DMS 273 treated with DMSO at 0.1 percent for 48 hours (cell line): ENCODE results near the gene NSRP1.
"Not testable (repeated sequence)": the region's sequence is repeated elsewhere in the genome, so short reads cannot be mapped to it uniquely, and the experiment has no call there.

ENCODE experiments used
- DNase-seq: peaks from one replicate; lab custom pipeline; 2025; lab: John Stamatoyannopoulos, UW

The NSRP1 gene

GRCh38 chr17:30186761-30187160 lies 70.1 kb downstream of the NSRP1 start:
- no peak for DNase-seq

GRCh38 chr17:30187573-30187972 lies 71.0 kb downstream of the NSRP1 start:
- DNase-seq: no peak

GRCh38 chr17:30188211-30188939 lies 71.8 kb downstream of the NSRP1 start:
- DNase-seq: no peak

- DNase-seq: no peak
Measured at GRCh38 chr17:30191072-30191471, 74.5 kb downstream of the NSRP1 start.

- DNase-seq: no peak
Measured at GRCh38 chr17:30196504-30196903, 79.9 kb downstream of the NSRP1 start.

- no peak for DNase-seq
Measured at GRCh38 chr17:30197416-30197815, 80.8 kb downstream of the NSRP1 start.

GRCh38 chr17:30199600-30199999 lies 83.0 kb downstream of the NSRP1 start:
- no peak for DNase-seq

GRCh38 chr17:30200106-30200505 lies 83.5 kb downstream of the NSRP1 start:
- DNase-seq: no peak

GRCh38 chr17:30200656-30201055 lies 84.0 kb downstream of the NSRP1 start:
- DNase-seq: not testable (repeated sequence)

GRCh38 chr17:30203471-30203981 lies 86.9 kb downstream of the NSRP1 start:
- DNase-seq: no peak

- DNase-seq: no peak
Measured at GRCh38 chr17:30207655-30208054, 91.0 kb downstream of the NSRP1 start.

- DNase-seq: no peak
Measured at GRCh38 chr17:30208214-30208613, 91.6 kb downstream of the NSRP1 start.

- no peak for DNase-seq
Measured at GRCh38 chr17:30209930-30210329, 93.3 kb downstream of the NSRP1 start.

- DNase-seq: no peak
Measured at GRCh38 chr17:30210366-30210765, 93.8 kb downstream of the NSRP1 start.

GRCh38 chr17:30210901-30211300 lies 94.3 kb downstream of the NSRP1 start:
- DNase-seq: no peak

GRCh38 chr17:30211371-30211770 lies 94.8 kb downstream of the NSRP1 start:
- DNase-seq: no peak

GRCh38 chr17:30212750-30213149 lies 96.1 kb downstream of the NSRP1 start:
- no peak for DNase-seq

GRCh38 chr17:30217054-30217453 lies 100.4 kb downstream of the NSRP1 start:
- DNase-seq: no peak

GRCh38 chr17:30217746-30218245 lies 101.2 kb downstream of the NSRP1 start:
- DNase-seq: no peak

- DNase-seq: no peak
Measured at GRCh38 chr17:30218799-30219198, 102.2 kb downstream of the NSRP1 start.

GRCh38 chr17:30219315-30219714 lies 102.7 kb downstream of the NSRP1 start:
- no peak for DNase-seq

GRCh38 chr17:30219833-30220232 lies 103.2 kb downstream of the NSRP1 start:
- DNase-seq: no peak

- DNase-seq: no peak
Measured at GRCh38 chr17:30220414-30220813, 103.8 kb downstream of the NSRP1 start.

GRCh38 chr17:30221346-30221745 lies 104.7 kb downstream of the NSRP1 start:
- DNase-seq: no peak
